ENCODE data around the gene TMEM119.

DNA sequence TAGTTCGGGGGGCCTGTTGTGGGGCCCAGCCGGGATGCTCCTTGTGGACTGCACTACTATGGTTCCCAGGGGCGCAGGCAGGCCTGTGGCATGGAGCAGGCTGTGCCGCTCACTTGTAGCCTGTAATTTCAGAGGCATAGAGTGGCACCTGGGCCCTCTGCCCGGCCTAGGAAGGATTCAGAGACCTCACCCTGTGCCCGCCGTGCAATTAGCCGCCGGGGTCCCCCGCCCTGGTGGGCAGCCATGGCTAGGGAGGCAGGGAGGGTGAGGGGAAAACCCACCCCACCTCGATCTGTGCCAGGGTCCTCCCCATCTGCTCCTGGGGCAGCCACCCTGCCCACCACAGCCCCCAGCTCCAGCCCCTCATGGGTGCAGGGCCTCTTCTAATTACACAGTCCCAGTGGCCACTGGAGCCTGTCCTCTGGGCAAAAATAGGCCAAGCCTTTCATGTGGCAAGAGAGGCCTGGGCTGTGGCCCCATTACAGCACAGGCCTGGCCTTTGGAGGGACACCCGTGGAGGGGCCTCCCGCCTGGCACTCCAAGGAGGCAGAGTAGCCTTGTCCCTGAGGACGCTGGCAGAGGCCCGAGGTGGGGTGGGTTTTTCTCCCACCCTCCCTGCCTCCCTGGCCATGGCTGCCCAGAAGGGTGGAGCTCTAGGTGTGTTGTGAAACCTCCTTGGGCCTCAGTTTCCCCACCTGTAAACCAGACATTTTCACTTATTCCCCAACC is 5.3 kb upstream of the TMEM119 start:
- no peak for TF ChIP-seq POLR2AphosphoS5 (IDR thresholded peaks at IDR 0.05; ENCODE audit: low read depth, low read length)
- TF ChIP-seq, protein P1, sequence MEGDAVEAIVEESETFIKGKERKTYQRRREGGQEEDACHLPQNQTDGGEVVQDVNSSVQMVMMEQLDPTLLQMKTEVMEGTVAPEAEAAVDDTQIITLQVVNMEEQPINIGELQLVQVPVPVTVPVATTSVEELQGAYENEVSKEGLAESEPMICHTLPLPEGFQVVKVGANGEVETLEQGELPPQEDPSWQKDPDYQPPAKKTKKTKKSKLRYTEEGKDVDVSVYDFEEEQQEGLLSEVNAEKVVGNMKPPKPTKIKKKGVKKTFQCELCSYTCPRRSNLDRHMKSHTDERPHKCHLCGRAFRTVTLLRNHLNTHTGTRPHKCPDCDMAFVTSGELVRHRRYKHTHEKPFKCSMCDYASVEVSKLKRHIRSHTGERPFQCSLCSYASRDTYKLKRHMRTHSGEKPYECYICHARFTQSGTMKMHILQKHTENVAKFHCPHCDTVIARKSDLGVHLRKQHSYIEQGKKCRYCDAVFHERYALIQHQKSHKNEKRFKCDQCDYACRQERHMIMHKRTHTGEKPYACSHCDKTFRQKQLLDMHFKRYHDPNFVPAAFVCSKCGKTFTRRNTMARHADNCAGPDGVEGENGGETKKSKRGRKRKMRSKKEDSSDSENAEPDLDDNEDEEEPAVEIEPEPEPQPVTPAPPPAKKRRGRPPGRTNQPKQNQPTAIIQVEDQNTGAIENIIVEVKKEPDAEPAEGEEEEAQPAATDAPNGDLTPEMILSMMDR (IDR thresholded peaks at IDR 0.05) = no peak
- TF ChIP-seq, protein P2, sequence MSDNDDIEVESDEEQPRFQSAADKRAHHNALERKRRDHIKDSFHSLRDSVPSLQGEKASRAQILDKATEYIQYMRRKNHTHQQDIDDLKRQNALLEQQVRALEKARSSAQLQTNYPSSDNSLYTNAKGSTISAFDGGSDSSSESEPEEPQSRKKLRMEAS (IDR thresholded peaks at IDR 0.05; ENCODE audit: low read depth) = no peak
- TF ChIP-seq FOXJ3 (CRISPR knock-in tag; IDR thresholded peaks at IDR 0.05) = no peak
- TF ChIP-seq, protein P3, sequence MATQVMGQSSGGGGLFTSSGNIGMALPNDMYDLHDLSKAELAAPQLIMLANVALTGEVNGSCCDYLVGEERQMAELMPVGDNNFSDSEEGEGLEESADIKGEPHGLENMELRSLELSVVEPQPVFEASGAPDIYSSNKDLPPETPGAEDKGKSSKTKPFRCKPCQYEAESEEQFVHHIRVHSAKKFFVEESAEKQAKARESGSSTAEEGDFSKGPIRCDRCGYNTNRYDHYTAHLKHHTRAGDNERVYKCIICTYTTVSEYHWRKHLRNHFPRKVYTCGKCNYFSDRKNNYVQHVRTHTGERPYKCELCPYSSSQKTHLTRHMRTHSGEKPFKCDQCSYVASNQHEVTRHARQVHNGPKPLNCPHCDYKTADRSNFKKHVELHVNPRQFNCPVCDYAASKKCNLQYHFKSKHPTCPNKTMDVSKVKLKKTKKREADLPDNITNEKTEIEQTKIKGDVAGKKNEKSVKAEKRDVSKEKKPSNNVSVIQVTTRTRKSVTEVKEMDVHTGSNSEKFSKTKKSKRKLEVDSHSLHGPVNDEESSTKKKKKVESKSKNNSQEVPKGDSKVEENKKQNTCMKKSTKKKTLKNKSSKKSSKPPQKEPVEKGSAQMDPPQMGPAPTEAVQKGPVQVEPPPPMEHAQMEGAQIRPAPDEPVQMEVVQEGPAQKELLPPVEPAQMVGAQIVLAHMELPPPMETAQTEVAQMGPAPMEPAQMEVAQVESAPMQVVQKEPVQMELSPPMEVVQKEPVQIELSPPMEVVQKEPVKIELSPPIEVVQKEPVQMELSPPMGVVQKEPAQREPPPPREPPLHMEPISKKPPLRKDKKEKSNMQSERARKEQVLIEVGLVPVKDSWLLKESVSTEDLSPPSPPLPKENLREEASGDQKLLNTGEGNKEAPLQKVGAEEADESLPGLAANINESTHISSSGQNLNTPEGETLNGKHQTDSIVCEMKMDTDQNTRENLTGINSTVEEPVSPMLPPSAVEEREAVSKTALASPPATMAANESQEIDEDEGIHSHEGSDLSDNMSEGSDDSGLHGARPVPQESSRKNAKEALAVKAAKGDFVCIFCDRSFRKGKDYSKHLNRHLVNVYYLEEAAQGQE (IDR thresholded peaks at IDR 0.05; ENCODE audit: low read depth, low read length) = no peak
- TF ChIP-seq RAD21 (IDR thresholded peaks at IDR 0.05; ENCODE audit: low read length) = no peak
- TF ChIP-seq, protein P4, sequence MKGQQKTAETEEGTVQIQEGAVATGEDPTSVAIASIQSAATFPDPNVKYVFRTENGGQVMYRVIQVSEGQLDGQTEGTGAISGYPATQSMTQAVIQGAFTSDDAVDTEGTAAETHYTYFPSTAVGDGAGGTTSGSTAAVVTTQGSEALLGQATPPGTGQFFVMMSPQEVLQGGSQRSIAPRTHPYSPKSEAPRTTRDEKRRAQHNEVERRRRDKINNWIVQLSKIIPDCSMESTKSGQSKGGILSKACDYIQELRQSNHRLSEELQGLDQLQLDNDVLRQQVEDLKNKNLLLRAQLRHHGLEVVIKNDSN (IDR thresholded peaks at IDR 0.05; ENCODE audit: borderline replicate concordance, low read depth) = no peak
